ENCODE measurements around the gene PSMD8.

DNA sequence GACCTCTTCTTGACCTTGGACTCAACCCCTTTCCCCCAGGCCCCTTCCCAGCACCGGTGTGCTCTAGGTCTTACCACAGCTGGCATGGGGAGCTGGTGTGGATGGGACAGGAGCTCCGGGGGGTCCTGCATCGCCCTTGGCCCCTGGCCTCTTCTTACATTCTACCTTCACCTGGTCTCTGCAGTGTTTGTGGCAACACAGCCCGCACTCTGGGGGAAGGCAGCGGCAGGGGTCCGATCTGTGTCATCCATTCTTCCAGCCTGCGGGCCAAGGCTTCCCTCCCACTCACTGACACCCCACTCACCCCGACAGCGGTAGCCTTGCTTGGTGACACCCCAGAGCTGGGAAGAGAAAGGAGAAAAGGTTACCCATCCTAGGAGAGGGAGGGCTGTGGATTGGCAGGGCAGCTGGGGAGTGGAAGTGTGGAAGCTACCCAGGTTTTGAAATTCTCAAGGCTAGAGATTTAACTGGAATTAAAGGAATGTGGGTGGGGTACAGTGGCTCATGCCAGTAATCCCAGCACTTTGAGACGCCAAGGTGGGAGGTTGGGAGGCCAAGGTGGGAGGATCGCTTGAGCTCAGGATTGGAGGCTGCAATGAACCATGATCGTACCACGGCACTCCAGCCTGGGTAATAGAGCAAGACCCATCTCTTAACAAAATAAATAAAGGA, 36.8 kb downstream of the PSMD8 start:
- TF ChIP-seq, protein P1, sequence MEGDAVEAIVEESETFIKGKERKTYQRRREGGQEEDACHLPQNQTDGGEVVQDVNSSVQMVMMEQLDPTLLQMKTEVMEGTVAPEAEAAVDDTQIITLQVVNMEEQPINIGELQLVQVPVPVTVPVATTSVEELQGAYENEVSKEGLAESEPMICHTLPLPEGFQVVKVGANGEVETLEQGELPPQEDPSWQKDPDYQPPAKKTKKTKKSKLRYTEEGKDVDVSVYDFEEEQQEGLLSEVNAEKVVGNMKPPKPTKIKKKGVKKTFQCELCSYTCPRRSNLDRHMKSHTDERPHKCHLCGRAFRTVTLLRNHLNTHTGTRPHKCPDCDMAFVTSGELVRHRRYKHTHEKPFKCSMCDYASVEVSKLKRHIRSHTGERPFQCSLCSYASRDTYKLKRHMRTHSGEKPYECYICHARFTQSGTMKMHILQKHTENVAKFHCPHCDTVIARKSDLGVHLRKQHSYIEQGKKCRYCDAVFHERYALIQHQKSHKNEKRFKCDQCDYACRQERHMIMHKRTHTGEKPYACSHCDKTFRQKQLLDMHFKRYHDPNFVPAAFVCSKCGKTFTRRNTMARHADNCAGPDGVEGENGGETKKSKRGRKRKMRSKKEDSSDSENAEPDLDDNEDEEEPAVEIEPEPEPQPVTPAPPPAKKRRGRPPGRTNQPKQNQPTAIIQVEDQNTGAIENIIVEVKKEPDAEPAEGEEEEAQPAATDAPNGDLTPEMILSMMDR (conservative IDR thresholded peaks at IDR 0.05 in 1 of 2, IDR thresholded peaks at IDR 0.05 in 1 of 2; ENCODE audit: extremely low read depth in 1 of 2, insufficient read depth in 1 of 2, low read depth in 1 of 2, low read length in 2 of 2) = no peak
- no peak for TF ChIP-seq EZH2 (IDR thresholded peaks at IDR 0.05; ENCODE audit: borderline replicate concordance, low read length)
